ENCODE results near the gene PLCB1.

- TF ChIP-seq POLR2A (IDR thresholded peaks at IDR 0.05; ENCODE audit: low read depth, low read length) (no peak), POLR2AphosphoS5 (IDR thresholded peaks at IDR 0.05; ENCODE audit: low read depth, low read length) (no peak)
Observed at GRCh38 chr20:8292793-8293192, 160.7 kb downstream of the PLCB1 start.
